Esophagus (tissue), 2 donors: ENCODE data around the gene SCN9A. TPM values are rescaled to one million over a fixed set of nuclear protein-coding genes. Genes with fewer than 3 reads are reported as not detected.

ENCODE experiments used
- H3K27ac ChIP-seq, 2 donors: one replicate each; pipeline ENCODE4 v1.5.1; 2013; ENCODE audit warnings: low read depth in 2 of 2, mild to moderate bottlenecking in 2 of 2, inconsistent platforms in 1 of 2, low read length in 1 of 2, moderate library complexity in 1 of 2
- H3K27me3 ChIP-seq, 2 donors: one replicate each; pipeline ENCODE4 v1.6.1; 2013; ENCODE audit warnings: low read length in 2 of 2, control low read depth in 1 of 2, mild to moderate bottlenecking in 1 of 2; ENCODE audit not compliant: insufficient read depth in 2 of 2, control insufficient read depth in 1 of 2
- H3K36me3 ChIP-seq, 2 donors: one replicate each; pipeline ENCODE4 v1.6.1; 2013; ENCODE audit warnings: low read length in 1 of 2; ENCODE audit not compliant: control insufficient read depth in 2 of 2, insufficient read depth in 2 of 2
- H3K4me1 ChIP-seq, 2 donors: one replicate each; pipeline ENCODE4 v1.6.1; 2013; ENCODE audit warnings: low read length in 1 of 2; ENCODE audit not compliant: control insufficient read depth in 2 of 2, insufficient read depth in 2 of 2
- H3K4me3 ChIP-seq, 2 donors: one replicate each; pipeline ENCODE4 v1.5.1; 2013; ENCODE audit warnings: low read length in 2 of 2, mild to moderate bottlenecking in 2 of 2, low read depth in 1 of 2, moderate library complexity in 1 of 2
- H3K9me3 ChIP-seq, 2 donors: one replicate each; pipeline ENCODE4 v1.6.1; 2013; ENCODE audit warnings: mild to moderate bottlenecking in 2 of 2, low read depth in 1 of 2, low read length in 1 of 2, moderate library complexity in 1 of 2; ENCODE audit not compliant: control insufficient read depth in 2 of 2, insufficient read depth in 1 of 2
- WGBS, 2 donors: extraction: QIAGEN DNeasy Blood & Tissue Kit; methylation state at CpG; one replicate each; pipeline ENCODE4 v1.1.7; 2013; 5-methylcytosine and 5-hydroxymethylcytosine counted together
- polyA plus RNA-seq, 2 donors: library from polyadenylated mRNA; stranded (reverse); fragments of 200-250 nt; gene quantifications; one replicate each; pipeline ENCODE4 v1.2.3, GENCODE V29; 2013
- donor health status: healthy with polysubstance abuse.
- donor health status: Bipolar disorder and iron deficiency.

The SCN9A gene
- polyA plus RNA-seq, 2 donors: 0.10 to 0.12 TPM

- Histone ChIP-seq H3K9me3 (no peaks in the 10 kb centered on the region), H3K4me3 (no peak overlapping the region), H3K27me3 (no peaks in the 10 kb centered on the region), H3K36me3 (no peaks in the 10 kb centered on the region), H3K4me1 (peaks cover 0 to 3% of the 10 kb centered on the region in 2 donors), H3K27ac (no peak overlapping the region)
Observed at GRCh38 chr2:166282154-166282553, 93.6 kb downstream of the SCN9A start.

- 74 to 81% methylated on average over 4 of the region's 4 CpGs for WGBS, 2 donors
- Histone ChIP-seq H3K9me3 (no peaks in the 10 kb centered on the region), H3K27ac (no peak overlapping the region), H3K4me1 (no peaks in the 10 kb centered on the region), H3K4me3 (no peak overlapping the region), H3K36me3 (no peaks in the 10 kb centered on the region), H3K27me3 (no peaks in the 10 kb centered on the region)
Observed at GRCh38 chr2:166278856-166279255, 96.9 kb downstream of the SCN9A start.

- H3K9me3 ChIP-seq: no peaks in the 10 kb centered on the region
- 87 to 89% methylated on average over 6 of the region's 6 CpGs for WGBS, 2 donors
Observed at GRCh38 chr2:166270376-166270775, 105.4 kb downstream of the SCN9A start.

GRCh38 chr2:166269322-166269721 lies 106.4 kb downstream of the SCN9A start:
- no peaks in the 10 kb centered on the region for H3K36me3 ChIP-seq
- no peak overlapping the region for H3K4me3 ChIP-seq
- H3K4me1 ChIP-seq: no peaks in the 10 kb centered on the region
- no peaks in the 10 kb centered on the region for H3K27me3 ChIP-seq
- no peaks in the 10 kb centered on the region for H3K9me3 ChIP-seq
- H3K27ac ChIP-seq: no peak overlapping the region

More at GRCh38 chr2:166270376-166270775, 105.4 kb downstream of the SCN9A start:
- no peak overlapping the region for H3K27ac ChIP-seq
- H3K4me3 ChIP-seq: no peak overlapping the region
- H3K27me3 ChIP-seq: no peaks in the 10 kb centered on the region
- no peaks in the 10 kb centered on the region for H3K36me3 ChIP-seq
- no peaks in the 10 kb centered on the region for H3K4me1 ChIP-seq

GRCh38 chr2:166257859-166258258 lies 117.9 kb downstream of the SCN9A start:
- Histone ChIP-seq H3K36me3 (no peaks in the 10 kb centered on the region), H3K4me3 (no peak overlapping the region), H3K4me1 (no peaks in the 10 kb centered on the region), H3K9me3 (no peaks in the 10 kb centered on the region), H3K27ac (no peak overlapping the region), H3K27me3 (no peaks in the 10 kb centered on the region)

- WGBS, 2 donors: 89 to 96% methylated on average over 1 of the region's 1 CpG
- Histone ChIP-seq H3K27ac (no peak overlapping the region), H3K27me3 (no peaks in the 10 kb centered on the region), H3K36me3 (no peaks in the 10 kb centered on the region), H3K4me1 (no peaks in the 10 kb centered on the region), H3K9me3 (no peaks in the 10 kb centered on the region), H3K4me3 (no peak overlapping the region)
Observed at GRCh38 chr2:166256896-166257295, 118.8 kb downstream of the SCN9A start.

GRCh38 chr2:166249318-166249717 lies 126.4 kb downstream of the SCN9A start:
- no peak overlapping the region for H3K27ac ChIP-seq
- no peak overlapping the region for H3K4me3 ChIP-seq
- H3K4me1 ChIP-seq: no peaks in the 10 kb centered on the region
- no peaks in the 10 kb centered on the region for H3K9me3 ChIP-seq
- no peaks in the 10 kb centered on the region for H3K27me3 ChIP-seq
- H3K36me3 ChIP-seq: no peaks in the 10 kb centered on the region
- 58 to 64% methylated on average over 1 of the region's 1 CpG for WGBS, 2 donors

- 94 to 95% methylated on average over 1 of the region's 1 CpG for WGBS, 2 donors
- Histone ChIP-seq H3K27me3 (no peaks in the 10 kb centered on the region), H3K4me1 (no peaks in the 10 kb centered on the region), H3K36me3 (no peaks in the 10 kb centered on the region), H3K4me3 (no peak overlapping the region), H3K9me3 (no peaks in the 10 kb centered on the region), H3K27ac (no peak overlapping the region)
Observed at GRCh38 chr2:166246901-166247300, 128.8 kb downstream of the SCN9A start.

- Histone ChIP-seq H3K27me3 (no peaks in the 10 kb centered on the region), H3K36me3 (no peaks in the 10 kb centered on the region), H3K27ac (no peak overlapping the region)
Observed at GRCh38 chr2:166242309-166242708, 133.4 kb downstream of the SCN9A start.

GRCh38 chr2:166240387-166241313 lies 135.1 kb downstream of the SCN9A start:
- WGBS, 2 donors: 86 to 90% methylated on average over 1 of the region's 1 CpG
- Histone ChIP-seq H3K36me3 (no peaks in the 10 kb centered on the region), H3K27me3 (no peaks in the 10 kb centered on the region), H3K4me3 (no peak overlapping the region), H3K4me1 (no peaks in the 10 kb centered on the region), H3K9me3 (no peaks in the 10 kb centered on the region), H3K27ac (no peak overlapping the region)

More at GRCh38 chr2:166242309-166242708, 133.4 kb downstream of the SCN9A start:
- no peaks in the 10 kb centered on the region for H3K4me1 ChIP-seq
- H3K4me3 ChIP-seq: no peak overlapping the region
- no peaks in the 10 kb centered on the region for H3K9me3 ChIP-seq
